Measurements from ENCODE around the gene ARHGEF17. TPM values are rescaled to one million over a fixed set of nuclear protein-coding genes. Genes with fewer than 3 reads are reported as not detected.

ARHGEF17 gene
- total and polyA plus RNA-seq, 2 donors (not counting 1 experiment from before 2014, with no cell fraction given): 42.8 to 43.1 TPM

DNA sequence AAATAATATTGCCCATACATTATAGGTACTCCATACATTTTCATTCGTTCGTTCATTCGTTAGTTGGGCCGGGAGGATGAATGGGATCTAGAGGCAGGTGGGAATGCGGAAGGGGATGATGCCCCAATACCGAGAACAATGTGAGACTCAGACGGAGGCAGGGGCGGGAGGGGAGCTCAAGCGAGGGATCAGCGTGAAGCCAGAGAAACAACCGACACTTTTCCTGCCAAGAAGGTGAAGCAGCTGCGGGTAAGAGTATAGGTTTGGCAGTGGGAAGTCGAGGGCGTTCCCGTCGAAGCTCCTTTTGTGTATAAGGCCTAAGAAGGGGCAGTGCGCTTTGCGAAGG, 1.1 kb upstream of the ARHGEF17 start:
- Histone ChIP-seq H3K36me3 (ENCODE audit: control insufficient read depth, insufficient read depth, low read length) (peaks cover 13% of the 10 kb centered on the region), H3K79me2 (ENCODE audit: control insufficient read depth, insufficient read depth, low read length) (peaks cover 27% of the 10 kb centered on the region), H3K9ac (ENCODE audit: insufficient read depth, low read length) (peak overlapping the region; percentile 39), H3K4me2 (ENCODE audit: extremely low read depth, insufficient read depth, low read length) (peak overlapping the region; percentile 100), H3K9me3 (ENCODE audit: control insufficient read depth, insufficient read depth, low read depth, low read length) (no peaks in the 10 kb centered on the region), H3K27ac (ENCODE audit: insufficient read depth, low read length) (peak overlapping the region; percentile 75), H3K27me3 (ENCODE audit: control insufficient read depth, insufficient read depth, low read length) (no peaks in the 10 kb centered on the region), H3K4me1 (ENCODE audit: control insufficient read depth, extremely low read depth, insufficient read depth, low read length) (peaks cover 11% of the 10 kb centered on the region), H4K20me1 (ENCODE audit: control insufficient read depth, extremely low read depth, insufficient read depth, low read length) (no peaks in the 10 kb centered on the region), H3K4me3 (replicated peaks in 1 of 4; ENCODE audit: control extremely low read depth in 1 of 4, insufficient read depth in 1 of 4, low read depth in 3 of 4, low read length in 4 of 4) (peak overlapping the region; percentile 50 to 63 (median 56)), H2AFZ (ENCODE audit: low read length) (peak overlapping the region; percentile 91)
- TF ChIP-seq CTCF (conservative IDR thresholded peaks at IDR 0.05 in 1 of 2, IDR thresholded peaks at IDR 0.05 in 1 of 2; ENCODE audit: low read depth in 1 of 2, low read length in 2 of 2): no peak
- TF ChIP-seq EZH2 (IDR thresholded peaks at IDR 0.05; ENCODE audit: low read length, missing control alignments): no peak
- DNase-seq (ENCODE audit: low read depth in 2 of 2): no peak

- DNase-seq (ENCODE audit: low read depth in 2 of 2): peak; percentile 98
- Histone ChIP-seq H4K20me1 (ENCODE audit: control insufficient read depth, extremely low read depth, insufficient read depth, low read length) (no peaks in the 10 kb centered on the region), H3K79me2 (ENCODE audit: control insufficient read depth, insufficient read depth, low read length) (peaks cover 32% of the 10 kb centered on the region), H3K4me1 (ENCODE audit: control insufficient read depth, extremely low read depth, insufficient read depth, low read length) (peaks cover 11% of the 10 kb centered on the region), H2AFZ (ENCODE audit: low read length) (peak overlapping the region; percentile 91), H3K4me2 (ENCODE audit: extremely low read depth, insufficient read depth, low read length) (peak overlapping the region; percentile 100), H3K36me3 (ENCODE audit: control insufficient read depth, insufficient read depth, low read length) (peaks cover 13% of the 10 kb centered on the region), H3K9me3 (ENCODE audit: control insufficient read depth, insufficient read depth, low read depth, low read length) (no peaks in the 10 kb centered on the region), H3K9ac (ENCODE audit: insufficient read depth, low read length) (peak overlapping the region; percentile 87), H3K27me3 (ENCODE audit: control insufficient read depth, insufficient read depth, low read length) (no peaks in the 10 kb centered on the region), H3K27ac (ENCODE audit: insufficient read depth, low read length) (peak overlapping the region; percentile 95), H3K4me3 (replicated peaks in 1 of 4; ENCODE audit: control extremely low read depth in 1 of 4, insufficient read depth in 1 of 4, low read depth in 3 of 4, low read length in 4 of 4) (peak overlapping the region; percentile 57 to 85 (median 76))
- TF ChIP-seq CTCF (conservative IDR thresholded peaks at IDR 0.05 in 1 of 2, IDR thresholded peaks at IDR 0.05 in 1 of 2; ENCODE audit: low read depth in 1 of 2, low read length in 2 of 2) (peak; percentile 83), EZH2 (IDR thresholded peaks at IDR 0.05; ENCODE audit: low read length, missing control alignments) (no peak)
These were observed 613 bp upstream of the ARHGEF17 start for GRCh38 chr11:73307323-73308002.

DNA sequence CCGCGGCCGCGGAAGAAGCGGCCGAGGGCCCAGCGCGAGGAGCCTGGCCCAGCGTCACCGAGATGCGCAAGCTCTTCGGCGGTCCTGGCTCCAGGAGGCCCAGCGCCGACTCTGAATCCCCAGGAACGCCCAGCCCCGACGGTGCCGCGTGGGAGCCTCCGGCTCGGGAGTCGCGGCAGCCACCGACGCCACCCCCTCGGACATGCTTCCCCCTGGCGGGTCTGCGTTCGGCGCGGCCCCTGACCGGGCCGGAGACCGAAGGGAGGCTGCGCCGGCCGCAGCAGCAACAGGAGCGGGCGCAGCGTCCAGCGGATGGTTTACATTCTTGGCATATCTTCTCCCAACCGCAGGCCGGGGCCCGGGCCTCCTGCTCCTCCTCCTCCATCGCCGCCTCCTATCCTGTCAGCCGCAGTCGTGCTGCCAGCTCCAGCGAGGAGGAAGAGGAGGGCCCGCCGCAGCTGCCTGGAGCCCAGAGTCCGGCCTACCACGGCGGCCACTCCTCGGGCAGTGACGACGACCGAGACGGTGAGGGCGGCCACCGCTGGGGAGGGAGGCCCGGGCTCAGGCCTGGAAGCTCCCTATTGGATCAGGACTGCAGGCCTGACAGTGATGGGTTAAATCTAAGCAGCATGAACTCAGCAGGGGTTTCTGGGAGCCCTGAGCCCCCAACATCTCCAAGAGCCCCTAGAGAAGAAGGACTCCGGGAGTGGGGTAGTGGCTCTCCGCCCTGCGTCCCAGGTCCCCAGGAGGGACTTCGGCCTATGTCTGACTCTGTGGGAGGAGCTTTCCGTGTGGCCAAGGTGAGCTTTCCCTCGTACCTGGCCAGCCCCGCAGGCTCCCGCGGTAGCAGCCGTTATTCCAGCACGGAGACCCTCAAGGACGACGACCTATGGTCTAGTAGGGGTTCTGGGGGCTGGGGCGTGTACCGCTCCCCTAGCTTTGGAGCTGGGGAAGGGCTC, 1.2 kb downstream of the ARHGEF17 start:
- Histone ChIP-seq H3K9ac (ENCODE audit: insufficient read depth, low read length) (peak overlapping the region; percentile 87), H3K36me3 (ENCODE audit: control insufficient read depth, insufficient read depth, low read length) (peaks cover 15% of the 10 kb centered on the region), H3K27ac (ENCODE audit: insufficient read depth, low read length) (peak overlapping the region; percentile 95), H3K9me3 (ENCODE audit: control insufficient read depth, insufficient read depth, low read depth, low read length) (no peaks in the 10 kb centered on the region), H3K79me2 (ENCODE audit: control insufficient read depth, insufficient read depth, low read length) (peaks cover 50% of the 10 kb centered on the region), H3K4me1 (ENCODE audit: control insufficient read depth, extremely low read depth, insufficient read depth, low read length) (peaks cover 19% of the 10 kb centered on the region), H3K27me3 (ENCODE audit: control insufficient read depth, insufficient read depth, low read length) (no peaks in the 10 kb centered on the region), H4K20me1 (ENCODE audit: control insufficient read depth, extremely low read depth, insufficient read depth, low read length) (no peaks in the 10 kb centered on the region), H3K4me3 (replicated peaks in 1 of 4; ENCODE audit: control extremely low read depth in 1 of 4, insufficient read depth in 1 of 4, low read depth in 3 of 4, low read length in 4 of 4) (peak overlapping the region; percentile 80 to 88 (median 84)), H3K4me2 (ENCODE audit: extremely low read depth, insufficient read depth, low read length) (peak overlapping the region; percentile 97), H2AFZ (ENCODE audit: low read length) (no peak overlapping the region)
- peak; percentile 96 to 98 for DNase-seq (ENCODE audit: low read depth in 2 of 2)
- TF ChIP-seq EZH2 (IDR thresholded peaks at IDR 0.05; ENCODE audit: low read length, missing control alignments) (no peak), CTCF (conservative IDR thresholded peaks at IDR 0.05 in 1 of 2, IDR thresholded peaks at IDR 0.05 in 1 of 2; ENCODE audit: low read depth in 1 of 2, low read length in 2 of 2) (no peak)
